ENCODE measurements around the gene UCK2. TPM values are rescaled to one million over a fixed set of nuclear protein-coding genes. Genes with fewer than 3 reads are reported as not detected.

UCK2 gene
- total and polyA plus RNA-seq, 2 donors (not counting 3 experiments of a cell fraction or from before 2014, with no cell fraction given): 62.3 to 74.7 TPM

DNA sequence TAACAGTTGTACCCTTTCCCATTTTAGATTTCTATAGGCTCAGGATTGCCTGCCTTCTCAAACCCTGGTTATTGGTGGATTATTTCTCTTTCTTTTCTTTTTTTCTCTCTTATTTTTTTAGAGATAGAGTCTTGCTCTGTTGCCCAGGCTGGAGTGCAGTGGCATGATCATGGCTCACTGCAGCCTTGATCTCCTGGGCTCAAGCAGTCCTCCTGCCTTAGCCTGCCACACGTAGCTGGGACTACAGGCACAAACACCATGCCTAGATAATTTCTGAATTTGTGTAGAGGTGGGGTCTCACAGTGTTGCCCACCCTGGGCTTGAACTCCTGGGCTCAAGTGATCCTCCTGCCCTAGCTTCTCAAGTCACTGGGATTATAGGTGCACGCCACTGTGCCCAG lies 58.8 kb downstream of the UCK2 start:
- Histone ChIP-seq H4K20me1 (replicated peaks; ENCODE audit: control insufficient read depth, extremely low read depth, insufficient read depth, low read length) (no peaks in the 10 kb centered on the region), H3K4me3 (replicated peaks in 1 of 3; ENCODE audit: insufficient read depth in 1 of 3, low read depth in 1 of 3, low read length in 3 of 3) (no peak overlapping the region), H3K4me2 (ENCODE audit: insufficient read depth, low read length) (no peak overlapping the region), H3K4me1 (ENCODE audit: control insufficient read depth, extremely low read depth, insufficient read depth, low read length) (peaks cover 26% of the 10 kb centered on the region), H3K9ac (replicated peaks; ENCODE audit: extremely low read depth, insufficient read depth, low read length) (no peak overlapping the region), H3K27me3 (ENCODE audit: control insufficient read depth in 2 of 2, insufficient read depth in 2 of 2, low read length in 2 of 2) (no peaks in the 10 kb centered on the region), H3K9me3 (replicated peaks; ENCODE audit: control insufficient read depth, insufficient read depth, low read length) (no peaks in the 10 kb centered on the region), H3K79me2 (ENCODE audit: control insufficient read depth, insufficient read depth, low read length) (peaks cover 92% of the 10 kb centered on the region), H2AFZ (ENCODE audit: low read depth, low read length) (no peak overlapping the region), H3K9me1 (replicated peaks; ENCODE audit: control insufficient read depth, extremely low read depth, insufficient read depth, low read length) (no peaks in the 10 kb centered on the region), H3K27ac (ENCODE audit: insufficient read depth, low read depth, low read length) (no peak overlapping the region), H3K36me3 (ENCODE audit: control insufficient read depth in 2 of 2, extremely low read depth in 1 of 2, insufficient read depth in 2 of 2, low read length in 2 of 2) (peaks cover 0 to 1% of the 10 kb centered on the region in 2 experiments)
- FAIRE-seq: no peak
- ChIA-PET CTCF (interaction anchor here (4.5 kb wide), 1 partner anchor 10 kb away, joined by 43 read pairs; no protein-coding TSS in a partner anchor), POLR2A (no interaction called here)
- TF ChIP-seq POLR2A (IDR thresholded peaks at IDR 0.05; ENCODE audit: low read depth, low read length): no peak
- no peak for TF ChIP-seq CTCF (IDR thresholded peaks at IDR 0.05; ENCODE audit: extremely low read depth in 1 of 2, insufficient read depth in 1 of 2, low read depth in 1 of 2, low read length in 2 of 2)
- TF ChIP-seq JUN (IDR thresholded peaks at IDR 0.05; ENCODE audit: borderline replicate concordance, insufficient read depth, insufficient read length, low read depth): no peak
- TF ChIP-seq EZH2 (IDR thresholded peaks at IDR 0.05; ENCODE audit: borderline replicate concordance, low read depth, low read length, severe bottlenecking): no peak
- TF ChIP-seq, protein P1, sequence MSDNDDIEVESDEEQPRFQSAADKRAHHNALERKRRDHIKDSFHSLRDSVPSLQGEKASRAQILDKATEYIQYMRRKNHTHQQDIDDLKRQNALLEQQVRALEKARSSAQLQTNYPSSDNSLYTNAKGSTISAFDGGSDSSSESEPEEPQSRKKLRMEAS (IDR thresholded peaks at IDR 0.05; ENCODE audit: insufficient read depth, insufficient read length): no peak
- no peak for TF ChIP-seq FOS (IDR thresholded peaks at IDR 0.05; ENCODE audit: borderline replicate concordance, insufficient read depth, low read length)
- TF ChIP-seq GATA2 (IDR thresholded peaks at IDR 0.05; ENCODE audit: insufficient read depth, insufficient read length, low read depth, low read length): no peak
- TF ChIP-seq POLR2AphosphoS5 (IDR thresholded peaks at IDR 0.05; ENCODE audit: insufficient read depth, low read depth, low read length): no peak
- TF ChIP-seq MYC (IDR thresholded peaks at IDR 0.05; ENCODE audit: low read depth, low read length): no peak
- no TSS peak for BruUV-seq (replicated peaks)
- DNase-seq (ENCODE audit: low read depth, low spot score): no peak
- intact Hi-C loops (cut with micrococcal nuclease): no loop called here
- dilution Hi-C loops (cut with MboI; ENCODE audit: extremely low pct_ligation_motif_present, low sequenced_read_pairs): no loop called here
